H1 (cell line): ENCODE measurements around the gene BTBD16. TPM values are rescaled to one million over a fixed set of nuclear protein-coding genes. Genes with fewer than 3 reads are reported as not detected.

Experiments
- CTCF ChIA-PET: fragments of 300-600 bp; sonication (Branson Sonifier 250); formaldehyde crosslinking; loops from one replicate; lab custom pipeline; 2021; ENCODE audit not compliant: partially characterized antibody; lab: Charles Lee
- POLR2A ChIA-PET: fragments of 300-600 bp; sonication (Branson Sonifier 250); formaldehyde crosslinking; loops from one replicate; lab custom pipeline; 2021; ENCODE audit warnings: inconsistent platforms; ENCODE audit not compliant: partially characterized antibody; lab: Charles Lee
- DNase-seq, 2 experiments: peaks; one replicate each; pipeline versions ENCODE4 v3.0.0 to v3.0.0-alpha.2; 2010 to 2022; ENCODE audit warnings: low spot score in 2 of 2, low read depth in 1 of 2, mixed read lengths in 1 of 2
- FAIRE-seq: peaks from 2 replicates; lab custom pipeline; 2011; peaks lifted over from hg19 to GRCh38; lab: Jason Lieb, UNC
- H2AFZ ChIP-seq: 2 replicates; pipeline ENCODE4 v1.8.1; 2012; ENCODE audit warnings: low read length, inconsistent platforms
- H2AK5ac ChIP-seq: 2 replicates; pipeline ENCODE4 v1.6.1; 2013; ENCODE audit warnings: low read depth, low read length
- H2BK120ac ChIP-seq: replicated peaks from 2 replicates; pipeline ENCODE3; 2013; ENCODE audit warnings: low read depth, low read length, inconsistent platforms
- H2BK12ac ChIP-seq: 2 replicates; pipeline ENCODE4 v1.6.1; 2013; ENCODE audit warnings: low read depth, low read length
- H2BK15ac ChIP-seq: 2 replicates; pipeline ENCODE4 v1.6.1; 2013; ENCODE audit warnings: low read length
- H2BK20ac ChIP-seq: 2 replicates; pipeline ENCODE4 v1.6.1; 2013; ENCODE audit warnings: low read length
- H2BK5ac ChIP-seq: 2 replicates; pipeline ENCODE4 v1.6.1; 2013; ENCODE audit warnings: low read depth, low read length
- H3K14ac ChIP-seq: 2 replicates; pipeline ENCODE4 v1.6.1; 2013; ENCODE audit warnings: inconsistent platforms; ENCODE audit not compliant: insufficient read length
- H3K18ac ChIP-seq: 2 replicates; pipeline ENCODE4 v1.6.1; 2013; ENCODE audit warnings: low read length; ENCODE audit errors: extremely low read depth
- H3K23ac ChIP-seq: 2 replicates; pipeline ENCODE4 v1.6.1; 2013; ENCODE audit warnings: inconsistent platforms; ENCODE audit not compliant: insufficient read length
- H3K23me2 ChIP-seq: 2 replicates; pipeline ENCODE4 v1.6.1; 2013; ENCODE audit warnings: low read depth, low read length
- H3K27ac ChIP-seq: 2 replicates; pipeline ENCODE4 v1.6.1; 2011; ENCODE audit warnings: low read depth, low read length, inconsistent platforms
- H3K27me3 ChIP-seq, 4 experiments: replicated peaks in 1 of 4; 1 replicate in 1 of 4; 2 replicates in 3 of 4; pipeline versions ENCODE4 v1.6.1 to v1.8.1; 2011 to 2013; ENCODE audit warnings: low read length in 3 of 4, mild to moderate bottlenecking in 3 of 4, inconsistent platforms in 2 of 4, mixed read lengths in 2 of 4, moderate library complexity in 1 of 4; ENCODE audit not compliant: control insufficient read depth in 3 of 4, insufficient read depth in 3 of 4; ENCODE audit errors: extremely low read depth in 1 of 4
- H3K36me3 ChIP-seq, 4 experiments: 2 replicates each; pipeline versions ENCODE4 v1.6.1 to v1.8.1; 2011 to 2013; ENCODE audit warnings: mild to moderate bottlenecking in 4 of 4, low read length in 3 of 4, moderate library complexity in 2 of 4, control low read depth in 1 of 4, inconsistent platforms in 1 of 4; ENCODE audit not compliant: insufficient read depth in 4 of 4, control insufficient read depth in 2 of 4
- H3K4ac ChIP-seq: replicated peaks from 2 replicates; pipeline ENCODE3; 2013; ENCODE audit warnings: low read length, low read depth, mixed read lengths, inconsistent platforms; ENCODE audit not compliant: insufficient read length
- H3K4me1 ChIP-seq, 4 experiments: replicated peaks in 1 of 4; 1 replicate in 1 of 4; 2 replicates in 3 of 4; pipeline versions ENCODE4 v1.6.1 to v1.8.1; 2011 to 2013; ENCODE audit warnings: low read length in 3 of 4, inconsistent platforms in 2 of 4, mixed read lengths in 1 of 4; ENCODE audit not compliant: insufficient read depth in 4 of 4, control insufficient read depth in 3 of 4
- H3K4me2 ChIP-seq, 2 experiments: 2 replicates each; pipeline versions ENCODE4 v1.6.1 to v1.8.1; 2011 to 2013; ENCODE audit warnings: low read depth in 2 of 2, low read length in 2 of 2, control low read depth in 1 of 2, inconsistent platforms in 1 of 2, mild to moderate bottlenecking in 1 of 2; ENCODE audit not compliant: insufficient read depth in 1 of 2
- H3K4me3 ChIP-seq, 4 experiments: fragments of 200-600, 300-600 bp in 1 of 4; sonication (generic), shearing (Covaris generic), sonication (Bioruptor Twin) in 1 of 4; 2 replicates each; pipeline versions ENCODE4 v1.5.1 to v1.8.1; 2011 to 2016; ENCODE audit warnings: low read length in 4 of 4, low read depth in 3 of 4, control low read depth in 2 of 4, inconsistent platforms in 2 of 4, mild to moderate bottlenecking in 2 of 4, mixed read lengths in 1 of 4, moderate library complexity in 1 of 4; ENCODE audit not compliant: insufficient read depth in 2 of 4; ENCODE audit errors: extremely low read depth in 1 of 4
- H3K56ac ChIP-seq: replicated peaks from 2 replicates; pipeline ENCODE3; 2013; ENCODE audit warnings: low read depth, mild to moderate bottlenecking, mixed read lengths, low read length, inconsistent platforms; ENCODE audit not compliant: insufficient read length
- H3K79me1 ChIP-seq: 2 replicates; pipeline ENCODE4 v1.6.1; 2013; ENCODE audit warnings: low read depth, low read length, control low read depth
- H3K79me2 ChIP-seq, 2 experiments: 2 replicates each; pipeline versions ENCODE4 v1.6.1 to v1.8.1; 2012 to 2013; ENCODE audit warnings: low read length in 2 of 2, mild to moderate bottlenecking in 2 of 2, inconsistent platforms in 1 of 2; ENCODE audit not compliant: insufficient read depth in 2 of 2, control insufficient read depth in 1 of 2
- H3K9ac ChIP-seq, 4 experiments: replicated peaks in 1 of 4; 1 replicate in 1 of 4; 2 replicates in 3 of 4; pipeline versions ENCODE4 v1.6.1 to v1.8.1; 2011 to 2013; ENCODE audit warnings: low read depth in 3 of 4, low read length in 3 of 4, control low read depth in 2 of 4, mild to moderate bottlenecking in 2 of 4, moderate library complexity in 2 of 4, inconsistent platforms in 1 of 4; ENCODE audit errors: extremely low read depth in 1 of 4
- H3K9me3 ChIP-seq, 2 experiments: 2 replicates each; pipeline versions ENCODE4 v1.6.1 to v1.8.1; 2012 to 2013; ENCODE audit warnings: mild to moderate bottlenecking in 2 of 2, moderate library complexity in 2 of 2, control low read depth in 1 of 2, inconsistent platforms in 1 of 2, low read depth in 1 of 2, low read length in 1 of 2, mixed read lengths in 1 of 2; ENCODE audit not compliant: insufficient read depth in 2 of 2
- H4K20me1 ChIP-seq, 2 experiments: replicated peaks in 1 of 2; 2 replicates each; pipeline versions ENCODE3 to v1.8.1; 2011 to 2013; ENCODE audit warnings: inconsistent platforms in 2 of 2, low read length in 2 of 2, mild to moderate bottlenecking in 1 of 2; ENCODE audit not compliant: insufficient read depth in 2 of 2, control insufficient read depth in 1 of 2
- H4K5ac ChIP-seq: 2 replicates; pipeline ENCODE4 v1.6.1; 2013; ENCODE audit warnings: low read length, low read depth, mixed read lengths, inconsistent platforms; ENCODE audit not compliant: insufficient read length
- H4K8ac ChIP-seq: 2 replicates; pipeline ENCODE4 v1.8.0; 2013; ENCODE audit warnings: mild to moderate bottlenecking, moderate library complexity, low read length, inconsistent platforms; ENCODE audit not compliant: insufficient read depth; ENCODE audit errors: extremely low read depth
- H4K91ac ChIP-seq: replicated peaks from 2 replicates; pipeline ENCODE3; 2013; ENCODE audit warnings: low read length, mixed read lengths, inconsistent platforms; ENCODE audit not compliant: insufficient read length
- CEBPB ChIP-seq: IDR thresholded peaks from 2 replicates; pipeline ENCODE4 v1.6.1; 2012; ENCODE audit warnings: low read depth, low read length
- EGR1 ChIP-seq: IDR thresholded peaks from 2 replicates; pipeline ENCODE4 v1.6.1; 2011; ENCODE audit warnings: low read depth, low read length, borderline replicate concordance
- EZH2 ChIP-seq: fragments of 200-600 bp; sonication (generic); IDR thresholded peaks from 2 replicates; pipeline ENCODE4 v1.7.1; 2012; ENCODE audit warnings: low read depth, mild to moderate bottlenecking, moderate library complexity, low read length, inconsistent platforms; ENCODE audit not compliant: severe bottlenecking
- FOSL1 ChIP-seq: IDR thresholded peaks from 2 replicates; pipeline ENCODE4 v1.6.1; 2011; ENCODE audit warnings: mild to moderate bottlenecking, low read depth, low read length, moderate library complexity; ENCODE audit not compliant: insufficient read depth
- NANOG ChIP-seq: IDR thresholded peaks from 2 replicates; pipeline ENCODE4 v1.6.1; 2011; ENCODE audit warnings: low read length, low read depth, mild to moderate bottlenecking, inconsistent platforms; ENCODE audit not compliant: insufficient read depth, poor library complexity, severe bottlenecking
- POLR2AphosphoS5 ChIP-seq: IDR thresholded peaks from 2 replicates; pipeline ENCODE4 v1.6.1; 2011; ENCODE audit warnings: low read depth, low read length
- SIRT6 ChIP-seq: IDR thresholded peaks from one replicate; pipeline ENCODE4 v1.7.1; 2012; ENCODE audit warnings: low read length, inconsistent platforms
- SP2 ChIP-seq: IDR thresholded peaks from 2 replicates; pipeline ENCODE4 v1.6.1; 2012; ENCODE audit warnings: mild to moderate bottlenecking, low read length, inconsistent platforms
- SRF ChIP-seq: IDR thresholded peaks from 2 replicates; pipeline ENCODE4 v1.6.1; 2011; ENCODE audit warnings: mild to moderate bottlenecking, low read depth, low read length, moderate library complexity
- YY1 ChIP-seq: IDR thresholded peaks from 2 replicates; pipeline ENCODE4 v1.6.1; 2011; ENCODE audit warnings: low read depth, mild to moderate bottlenecking, low read length
- WGBS, 2 experiments: shearing (Covaris generic) in 1 of 2; methylation state at CpG; one replicate each; pipeline versions ENCODE4 v1.1.6 to v1.1.7; 2013 to 2015; ENCODE audit warnings: low lambda C conversion rate in 2 of 2, mixed read lengths in 2 of 2, inconsistent platforms in 1 of 2, low coverage in 1 of 2, missing lambda C conversion rate in 1 of 2; ENCODE audit not compliant: insufficient replicate concordance in 2 of 2, insufficient coverage in 1 of 2, insufficient read length in 1 of 2; ENCODE audit errors: extremely low coverage in 1 of 2, missing lambda C conversion rate in 1 of 2; 5-methylcytosine and 5-hydroxymethylcytosine counted together
- polyA plus RNA-seq, 7 experiments: library from polyadenylated mRNA; depleted of rRNA in 3 of 7; stranded (reverse) in 5 of 7; unstranded in 2 of 7; fragments of >200 nt in 5 of 7; fragments of 200-250 nt in 2 of 7; gene quantifications; 1 replicate in 5 of 7; 2 replicates in 1 of 7; 4 replicates in 1 of 7; pipeline versions ENCODE4 v1.2.1 to v1.2.3, GENCODE V29; 2011 to 2013; ENCODE audit warnings: missing spikeins in 2 of 7, mixed read lengths in 2 of 7
- total RNA-seq: library from RNA; stranded (reverse); fragmentation: NEBNext Ultra II Directional; extraction: Animal tissue kit (Norgen Biotek cat#: 25700); gene quantifications from 2 replicates; pipeline ENCODE4 v1.2.1, GENCODE V29; 2021
- TF ChIP-seq, protein P1 (sequence below), 3 experiments: IDR thresholded peaks; 1 replicate in 2 of 3; 2 replicates in 1 of 3; pipeline versions ENCODE4 v1.5.1 to v1.6.1; 2011; ENCODE audit warnings: low read length in 3 of 3, mild to moderate bottlenecking in 3 of 3, inconsistent platforms in 2 of 3, low read depth in 1 of 3, moderate library complexity in 1 of 3; ENCODE audit not compliant: insufficient read depth in 1 of 3; ENCODE audit errors: control extremely low read depth in 1 of 3

The BTBD16 gene
- total and polyA plus RNA-seq, 2 of the 8 experiments (the other 6 are each of a cell fraction or from before 2014, with no cell fraction given): 0.05 TPM; not detected in 1

GRCh38 chr10:122257041-122257440 lies 14.1 kb upstream of the BTBD16 start:
- Histone ChIP-seq H3K14ac (no peak overlapping the region), H2BK5ac (no peak overlapping the region), H4K8ac (no peak overlapping the region), H2BK12ac (0 out of 2 replicates have a peak overlapping the region, but pooled peaks have one; percentile 17), H3K23me2 (no peaks in the 10 kb centered on the region), H3K9ac (no peak overlapping the region), H3K27ac (no peak overlapping the region), H3K56ac (no peak overlapping the region), H2AFZ (no peak overlapping the region), H2BK15ac (no peak overlapping the region), H3K27me3 (no peaks in the 10 kb centered on the region), H3K79me2 (no peaks in the 10 kb centered on the region), H4K5ac (no peak overlapping the region), H3K4me3 (no peak overlapping the region), H3K36me3 (peaks cover 0 to 21% (median 6%) of the 10 kb centered on the region in 4 experiments; a peak in 7 of 8 replicates), H2BK120ac (no peak overlapping the region), H3K4ac (no peak overlapping the region), H3K4me1 (peaks cover 0 to 10% (median 6%) of the 10 kb centered on the region in 4 experiments; a peak in 5 of 7 replicates), H3K4me2 (no peak overlapping the region), H3K23ac (no peak overlapping the region), H3K79me1 (no peaks in the 10 kb centered on the region), H2BK20ac (no peak overlapping the region), H3K18ac (no peak overlapping the region; the same call in 1 of the 2 replicates), H4K20me1 (peaks cover 0 to 1% of the 10 kb centered on the region in 2 experiments), H4K91ac (no peak overlapping the region), H3K9me3 (peaks cover 0 to 3% of the 10 kb centered on the region in 2 experiments; a peak in 2 of 4 replicates), H2AK5ac (no peak overlapping the region)
- FAIRE-seq (no peak), DNase-seq (no peak)
- TF ChIP-seq EZH2 (no peak), SP2 (no peak), EGR1 (no peak), SIRT6 (no peak), POLR2AphosphoS5 (no peak), FOSL1 (no peak), YY1 (no peak), CEBPB (no peak), NANOG (no peak), SRF (no peak)
- TF ChIP-seq, protein P1, sequence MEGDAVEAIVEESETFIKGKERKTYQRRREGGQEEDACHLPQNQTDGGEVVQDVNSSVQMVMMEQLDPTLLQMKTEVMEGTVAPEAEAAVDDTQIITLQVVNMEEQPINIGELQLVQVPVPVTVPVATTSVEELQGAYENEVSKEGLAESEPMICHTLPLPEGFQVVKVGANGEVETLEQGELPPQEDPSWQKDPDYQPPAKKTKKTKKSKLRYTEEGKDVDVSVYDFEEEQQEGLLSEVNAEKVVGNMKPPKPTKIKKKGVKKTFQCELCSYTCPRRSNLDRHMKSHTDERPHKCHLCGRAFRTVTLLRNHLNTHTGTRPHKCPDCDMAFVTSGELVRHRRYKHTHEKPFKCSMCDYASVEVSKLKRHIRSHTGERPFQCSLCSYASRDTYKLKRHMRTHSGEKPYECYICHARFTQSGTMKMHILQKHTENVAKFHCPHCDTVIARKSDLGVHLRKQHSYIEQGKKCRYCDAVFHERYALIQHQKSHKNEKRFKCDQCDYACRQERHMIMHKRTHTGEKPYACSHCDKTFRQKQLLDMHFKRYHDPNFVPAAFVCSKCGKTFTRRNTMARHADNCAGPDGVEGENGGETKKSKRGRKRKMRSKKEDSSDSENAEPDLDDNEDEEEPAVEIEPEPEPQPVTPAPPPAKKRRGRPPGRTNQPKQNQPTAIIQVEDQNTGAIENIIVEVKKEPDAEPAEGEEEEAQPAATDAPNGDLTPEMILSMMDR (IDR thresholded peaks at IDR 0.05; ENCODE audit: control extremely low read depth in 1 of 3, insufficient read depth in 1 of 3, low read depth in 1 of 3, low read length in 3 of 3): no peak
- 87% methylated on average over 3 of the region's 3 CpGs; no CpG with 5 or more reads in 1 of the 2 experiments for WGBS, 2 experiments
- ChIA-PET POLR2A (interaction anchor here (1.6 kb wide), 1 partner anchor 24 kb away, joined by 4 read pairs; no protein-coding TSS in a partner anchor), CTCF (interaction anchor here (0.7 to 2.8 kb wide), 9 partner anchors 10 to 203 kb away, joined by 3 to 23 read pairs (median 4); partner anchors contain the start of gene BTBD16)
